ENCODE results near the gene KLC1.

DNA sequence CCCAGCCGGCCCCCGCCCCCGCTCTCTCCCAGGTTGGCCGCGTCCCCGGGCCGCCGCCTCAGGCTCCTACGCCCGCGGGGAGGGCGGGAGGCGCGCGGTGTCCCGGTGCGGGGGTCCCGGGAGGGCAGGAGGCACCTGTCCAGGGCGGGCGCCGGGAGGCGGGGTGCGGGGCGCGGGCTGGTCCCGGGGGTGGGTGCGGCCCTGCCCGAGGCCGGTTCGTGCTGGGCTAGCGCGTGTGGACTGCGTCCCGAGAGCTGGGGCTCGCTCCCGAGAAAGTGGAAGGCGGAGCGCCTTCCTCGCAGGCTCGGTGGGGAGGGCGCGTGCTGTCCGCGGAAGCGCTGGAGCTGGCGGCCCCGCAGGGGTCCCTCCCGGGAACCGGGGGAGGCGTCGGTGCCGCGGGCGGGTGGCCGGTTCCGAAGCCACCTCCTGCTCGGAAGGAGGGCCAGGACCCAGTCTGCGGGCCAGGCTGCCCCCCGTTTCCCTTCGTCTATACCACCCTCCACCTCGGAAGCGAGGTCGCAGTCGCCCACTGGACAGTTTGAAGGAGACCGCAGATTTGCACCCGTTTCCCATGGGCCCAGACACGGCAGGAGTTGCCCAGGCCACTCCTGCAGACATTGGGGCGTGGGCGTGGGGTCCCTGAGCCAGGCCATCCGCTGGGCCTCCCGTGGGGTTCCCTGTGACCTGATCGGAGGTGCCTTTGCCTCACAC is 87.2 kb downstream of the KLC1 start:
- TF ChIP-seq, protein P1, sequence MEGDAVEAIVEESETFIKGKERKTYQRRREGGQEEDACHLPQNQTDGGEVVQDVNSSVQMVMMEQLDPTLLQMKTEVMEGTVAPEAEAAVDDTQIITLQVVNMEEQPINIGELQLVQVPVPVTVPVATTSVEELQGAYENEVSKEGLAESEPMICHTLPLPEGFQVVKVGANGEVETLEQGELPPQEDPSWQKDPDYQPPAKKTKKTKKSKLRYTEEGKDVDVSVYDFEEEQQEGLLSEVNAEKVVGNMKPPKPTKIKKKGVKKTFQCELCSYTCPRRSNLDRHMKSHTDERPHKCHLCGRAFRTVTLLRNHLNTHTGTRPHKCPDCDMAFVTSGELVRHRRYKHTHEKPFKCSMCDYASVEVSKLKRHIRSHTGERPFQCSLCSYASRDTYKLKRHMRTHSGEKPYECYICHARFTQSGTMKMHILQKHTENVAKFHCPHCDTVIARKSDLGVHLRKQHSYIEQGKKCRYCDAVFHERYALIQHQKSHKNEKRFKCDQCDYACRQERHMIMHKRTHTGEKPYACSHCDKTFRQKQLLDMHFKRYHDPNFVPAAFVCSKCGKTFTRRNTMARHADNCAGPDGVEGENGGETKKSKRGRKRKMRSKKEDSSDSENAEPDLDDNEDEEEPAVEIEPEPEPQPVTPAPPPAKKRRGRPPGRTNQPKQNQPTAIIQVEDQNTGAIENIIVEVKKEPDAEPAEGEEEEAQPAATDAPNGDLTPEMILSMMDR (conservative IDR thresholded peaks at IDR 0.05; ENCODE audit: low read depth, low read length): no peak
- TF ChIP-seq EZH2 (IDR thresholded peaks at IDR 0.05; ENCODE audit: borderline replicate concordance, low read depth, low read length, poor library complexity, severe bottlenecking): no peak
